Epithelial cell of esophagus (primary cell): Measurements from ENCODE around the gene RBM18.

Source experiments
- DNase-seq: peaks from one replicate; pipeline ENCODE4 v3.0.0; 2010; ENCODE audit warnings: low read depth
- H3K4me3 ChIP-seq: 2 replicates; pipeline ENCODE4 v1.5.1; 2011; ENCODE audit warnings: mild to moderate bottlenecking, low read length, control low read depth
- CTCF ChIP-seq: IDR thresholded peaks from 2 replicates; pipeline ENCODE4 v1.5.1; 2011; ENCODE audit warnings: low read depth, mild to moderate bottlenecking, low read length, control low read depth, inconsistent platforms; ENCODE audit not compliant: insufficient read depth; ENCODE audit errors: missing control alignments

The RBM18 gene

GRCh38 chr9:122261469-122261881, 3.2 kb downstream of the RBM18 start:
- no peak for TF ChIP-seq CTCF
- peak; percentile 59 for DNase-seq

GRCh38 chr9:122258886-122259415, 5.7 kb downstream of the RBM18 start:
- H3K4me3 ChIP-seq: no peak overlapping the region
- no peak for DNase-seq
- no peak for TF ChIP-seq CTCF

More at GRCh38 chr9:122261469-122261881, 3.2 kb downstream of the RBM18 start:
- H3K4me3 ChIP-seq: no peak overlapping the region

GRCh38 chr9:122256206-122256605, 8.4 kb downstream of the RBM18 start:
- no peak overlapping the region for H3K4me3 ChIP-seq
- DNase-seq: no peak
- no peak for TF ChIP-seq CTCF

DNA sequence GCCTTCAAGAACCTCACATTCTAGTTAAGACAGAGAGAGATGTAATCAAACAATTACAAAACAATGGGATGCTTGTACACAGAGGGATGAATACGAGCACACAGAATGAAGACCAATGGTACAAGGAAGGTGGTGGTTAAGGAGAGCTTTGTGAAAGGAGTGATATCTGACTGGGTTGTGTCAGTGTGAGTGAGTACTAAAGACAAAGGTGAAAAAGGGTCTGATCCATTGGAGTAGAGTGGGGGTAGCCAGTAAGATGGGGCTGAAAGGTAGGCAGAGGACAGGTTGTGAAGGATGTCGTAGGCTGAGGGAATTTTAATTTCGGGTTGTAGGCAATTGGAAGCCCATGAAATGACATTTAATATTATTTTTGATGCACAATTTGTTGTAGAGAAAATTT, 9.9 kb downstream of the RBM18 start:
- TF ChIP-seq CTCF: no peak
- no peak for DNase-seq

GRCh38 chr9:122252796-122253195, 11.8 kb downstream of the RBM18 start:
- no peak overlapping the region for H3K4me3 ChIP-seq
- TF ChIP-seq CTCF: no peak
- no peak for DNase-seq

More for the DNA sequence above, 9.9 kb downstream of the RBM18 start:
- no peak overlapping the region for H3K4me3 ChIP-seq

GRCh38 chr9:122251351-122251750, 13.3 kb downstream of the RBM18 start:
- no peak overlapping the region for H3K4me3 ChIP-seq
- no peak for DNase-seq
- no peak for TF ChIP-seq CTCF

DNA sequence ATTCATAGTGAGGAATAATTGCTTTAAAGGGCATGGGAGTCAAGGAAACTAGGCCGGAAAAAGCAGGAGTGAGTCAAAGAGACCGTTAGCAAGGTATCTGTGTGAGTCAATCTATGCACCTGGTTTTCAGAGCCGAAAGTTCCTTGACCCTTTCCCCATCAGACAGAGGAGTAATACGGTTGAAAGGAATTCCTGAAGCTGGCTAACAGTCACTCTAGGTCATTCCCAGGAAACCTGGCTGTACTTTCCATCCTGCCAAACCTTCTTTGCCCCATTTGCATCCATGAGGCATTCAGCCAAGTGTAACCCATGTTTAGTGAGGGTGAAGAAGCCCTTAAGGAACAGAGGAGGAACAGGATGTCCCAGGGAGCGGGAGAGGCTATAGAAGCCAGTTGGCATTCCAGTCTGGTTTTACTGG, 16.2 kb downstream of the RBM18 start:
- peak; percentile 89 for DNase-seq
- no peak for TF ChIP-seq CTCF
- no peak overlapping the region for H3K4me3 ChIP-seq
